GM11168 (cell line): ENCODE results near the gene GPR153.
"Not testable (repeated sequence)": the region's sequence is repeated elsewhere in the genome, so short reads cannot be mapped to it uniquely, and the experiment has no call there.

Experiments used
- in situ Hi-C: fragments of 300-500 bp; cut with MboI; formaldehyde crosslinking; loops from one replicate; pipeline ENCODE4 v1.12.0; 2022; ENCODE audit warnings: low sequenced_read_pairs; ENCODE audit not compliant: unreplicated experiment

Gene GPR153

DNA sequence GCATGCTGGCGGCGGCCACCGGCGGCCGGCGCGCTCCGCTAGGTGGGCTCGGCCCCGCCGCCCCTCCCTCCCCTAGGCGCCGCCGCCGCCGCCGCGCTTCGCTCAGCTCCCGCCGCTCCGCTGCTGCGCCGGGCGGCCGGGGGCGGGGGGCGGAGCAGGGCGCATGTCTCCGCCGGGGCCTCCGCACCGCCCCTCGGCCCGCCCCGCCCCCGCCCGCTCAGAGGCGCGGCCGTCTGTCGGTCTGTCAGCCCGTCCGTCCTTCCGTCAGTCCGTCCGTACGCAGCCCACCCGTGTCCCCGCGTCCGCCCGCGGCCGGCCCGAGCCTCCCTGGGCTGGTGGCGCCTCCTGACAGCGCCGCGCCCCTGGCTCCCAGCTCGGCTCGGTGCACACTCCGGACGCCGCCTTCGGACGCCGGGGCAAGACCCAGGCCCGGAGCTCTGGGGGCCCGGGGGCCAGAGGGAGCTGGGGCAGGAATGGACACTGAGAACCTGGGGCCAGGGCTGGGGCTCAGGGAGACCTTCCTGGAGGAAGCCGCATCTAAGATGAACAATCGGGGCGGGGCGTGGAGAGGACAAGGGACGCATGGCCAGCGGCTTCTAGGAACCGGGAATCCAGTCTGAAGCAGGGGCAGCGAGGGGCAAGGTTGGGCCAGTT is at the start of gene GPR153:
TSS of gene GPR153 (minus strand) at position 138 of the 654 bp plus-strand sequence. CDS start 6,193 bp downstream, outside the sequence.
- in situ Hi-C loops = no loop called here

DNA sequence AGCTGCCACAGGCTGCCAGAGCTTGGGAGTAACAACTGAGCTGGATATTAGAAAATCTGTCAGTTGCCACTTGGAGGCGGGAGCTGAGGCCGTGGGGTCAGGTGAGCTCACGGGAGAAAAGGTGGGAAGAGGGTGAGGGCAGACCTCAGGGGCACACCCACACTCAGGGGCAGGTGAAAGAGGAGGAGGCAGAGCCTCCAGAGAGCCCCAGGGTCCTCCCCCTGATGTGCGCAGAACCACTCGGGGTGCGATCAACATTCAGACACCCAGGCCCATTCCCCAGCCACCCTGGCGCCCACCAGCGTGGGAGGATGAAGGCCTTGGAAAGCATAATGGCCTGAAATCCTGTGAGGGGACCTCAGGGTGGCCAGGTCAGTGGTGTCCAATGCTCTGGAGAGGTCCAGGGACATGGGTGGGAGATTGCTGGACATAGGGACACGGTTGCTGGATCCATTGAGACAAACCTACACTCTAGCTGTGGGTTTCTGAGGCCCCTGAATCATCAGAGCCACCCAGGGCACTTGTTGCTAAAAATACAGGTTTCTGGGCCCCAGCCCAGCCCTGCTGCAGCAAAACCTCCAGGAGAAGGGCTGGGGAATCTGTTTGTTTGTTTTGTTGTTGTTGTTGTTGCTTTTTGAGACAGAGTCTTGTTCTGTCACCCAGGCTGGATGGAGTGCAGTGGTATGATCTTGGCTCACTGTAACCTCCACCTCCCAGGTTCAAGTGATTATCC is 49.4 kb upstream of the GPR153 start:
- in situ Hi-C loops = no loop called here

DNA sequence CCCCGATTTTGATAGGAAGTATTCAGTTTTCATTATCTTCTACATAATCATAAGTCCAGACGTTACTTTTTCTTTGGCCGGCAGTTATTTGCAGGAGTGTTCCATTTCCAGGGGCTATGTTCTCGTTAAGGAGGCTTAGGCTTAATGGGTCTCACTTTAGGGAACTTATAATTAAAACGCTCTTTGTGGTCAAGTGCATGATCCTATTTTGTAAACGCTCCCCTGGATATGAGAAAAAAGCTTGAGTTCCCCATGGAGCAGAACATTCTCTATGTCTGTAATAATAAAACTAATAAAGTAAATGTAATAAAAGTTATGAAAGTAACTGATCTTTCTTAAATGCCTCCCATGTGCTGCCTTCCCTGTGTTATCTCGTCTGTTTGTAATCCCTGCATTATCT is 48.7 kb upstream of the GPR153 start:
- in situ Hi-C loops = no loop called here

DNA sequence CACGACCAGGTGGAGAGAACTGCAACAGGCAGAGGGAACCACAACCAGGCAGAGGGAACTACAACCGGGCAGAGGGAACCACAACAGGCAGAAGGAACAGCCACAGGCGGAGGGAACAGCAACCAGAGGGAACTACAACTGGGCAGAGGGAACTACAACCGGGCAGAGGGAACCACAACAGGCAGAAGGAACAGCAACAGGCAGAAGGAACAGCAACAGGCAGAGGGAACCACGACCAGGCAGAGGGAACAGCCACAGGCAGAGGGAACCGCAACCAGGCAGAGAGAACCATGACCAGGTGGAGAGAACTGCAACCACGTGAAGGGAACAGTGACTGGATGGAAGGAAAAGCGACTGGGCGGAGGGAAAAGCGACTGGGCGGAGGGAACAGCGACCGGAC is 47.6 kb upstream of the GPR153 start:
- in situ Hi-C loops = no loop called here

DNA sequence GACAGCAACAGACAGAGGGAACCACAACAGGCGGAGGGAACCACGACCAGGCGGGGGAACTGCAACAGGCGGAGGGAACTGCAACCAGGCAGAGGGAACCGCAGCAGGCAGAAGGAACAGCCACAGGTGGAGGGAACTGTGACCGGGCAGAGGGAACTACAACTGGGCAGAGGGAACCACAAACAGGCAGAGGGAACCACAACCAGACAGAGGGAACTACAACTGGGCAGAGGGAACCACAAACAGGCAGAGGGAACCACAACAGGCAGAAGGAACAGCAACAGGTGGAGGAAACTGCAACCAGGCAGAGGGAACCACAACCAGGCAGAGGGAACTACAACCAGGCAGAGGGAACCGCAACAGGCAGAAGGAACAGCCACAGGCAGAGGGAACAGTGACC is 46.8 kb upstream of the GPR153 start:
- in situ Hi-C loops = not testable (repeated sequence)

DNA sequence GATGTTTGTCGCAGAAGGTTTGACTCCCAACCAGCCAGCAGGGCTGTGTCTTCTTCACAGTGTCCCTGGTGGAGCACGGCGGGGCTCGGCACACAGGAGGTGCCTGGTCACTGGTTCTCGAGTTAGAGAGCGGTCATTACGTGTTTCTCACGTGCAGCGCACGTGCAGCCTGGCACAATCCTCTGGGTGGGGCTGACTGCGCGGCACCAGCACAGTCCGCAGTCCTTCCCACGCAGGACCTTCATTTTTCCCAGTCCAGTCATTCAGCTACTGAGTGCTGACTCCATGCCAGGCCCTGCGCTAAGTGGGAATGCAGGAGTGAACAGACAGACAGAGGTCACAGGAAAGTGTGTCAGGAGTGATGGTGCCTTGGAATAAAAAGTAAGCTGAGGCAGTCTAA is 46.2 kb upstream of the GPR153 start:
- in situ Hi-C loops = no loop called here

DNA sequence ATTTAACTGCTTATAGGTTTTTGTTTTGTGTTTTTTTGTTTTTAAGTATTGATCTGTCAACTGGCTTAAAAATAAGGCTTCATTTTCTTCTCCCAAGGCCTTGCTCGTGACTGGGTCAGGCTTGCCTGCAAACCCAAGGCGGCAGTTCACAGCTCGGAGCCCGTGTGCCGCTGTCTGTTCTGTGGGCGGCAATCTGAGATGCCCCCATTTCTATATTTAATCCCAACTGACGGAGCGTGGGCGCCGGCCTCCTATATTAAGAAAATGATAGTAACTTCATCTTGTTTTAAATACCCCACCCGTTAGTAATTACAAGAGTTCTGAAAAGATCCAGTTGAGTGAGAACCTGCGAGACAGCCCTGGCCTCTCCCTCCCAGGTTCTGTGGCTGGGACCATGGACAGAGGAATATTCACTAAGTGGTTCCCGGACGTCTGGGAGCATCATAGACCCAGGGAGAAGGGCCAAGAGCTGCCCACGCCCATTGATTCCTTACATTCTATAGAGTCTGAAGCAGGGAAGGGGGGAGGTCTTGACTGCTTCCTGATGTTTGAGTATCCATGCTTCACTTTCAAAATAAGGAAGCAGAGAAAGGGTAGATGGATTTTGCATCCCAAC is 42.6 kb upstream of the GPR153 start:
- in situ Hi-C loops = no loop called here

DNA sequence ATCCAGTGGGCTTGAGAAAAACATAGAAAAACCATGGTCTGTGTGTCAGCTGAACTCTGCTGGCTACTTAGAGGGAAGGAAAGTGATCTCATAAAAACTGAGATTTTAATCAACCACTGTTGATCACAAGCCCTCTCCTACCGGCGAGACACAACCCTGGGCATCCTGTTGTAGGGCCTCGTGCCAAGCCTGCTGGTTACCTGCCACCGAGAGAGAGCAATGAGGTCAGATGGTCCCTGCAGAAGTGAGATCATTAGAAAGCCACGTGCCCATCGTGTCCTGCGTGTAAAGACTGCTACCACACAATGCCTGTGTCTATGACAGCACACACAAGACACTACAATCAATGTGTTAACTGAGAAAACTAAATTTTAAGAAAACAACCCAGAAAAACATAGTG is 41.7 kb upstream of the GPR153 start:
- in situ Hi-C loops = no loop called here

DNA sequence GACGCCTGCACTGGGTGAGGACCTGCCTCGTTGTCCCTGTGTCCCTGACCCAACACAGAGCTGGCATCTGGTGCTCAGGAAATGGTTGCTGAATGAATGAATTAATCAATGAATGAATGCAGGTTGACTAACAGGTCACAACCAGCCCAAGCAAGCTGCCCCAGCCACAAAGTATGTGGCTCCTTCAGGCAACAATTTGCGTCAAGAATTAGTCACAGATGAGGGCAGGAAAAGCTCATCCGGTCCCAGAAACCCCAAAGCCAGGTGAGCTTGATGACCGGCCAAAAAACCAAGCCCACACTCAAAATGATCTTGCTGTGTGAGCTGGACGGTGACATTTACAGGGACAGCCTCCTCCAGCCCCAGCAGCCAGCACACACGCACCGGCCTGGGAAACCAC is 40.6 kb upstream of the GPR153 start:
- in situ Hi-C loops = no loop called here

DNA sequence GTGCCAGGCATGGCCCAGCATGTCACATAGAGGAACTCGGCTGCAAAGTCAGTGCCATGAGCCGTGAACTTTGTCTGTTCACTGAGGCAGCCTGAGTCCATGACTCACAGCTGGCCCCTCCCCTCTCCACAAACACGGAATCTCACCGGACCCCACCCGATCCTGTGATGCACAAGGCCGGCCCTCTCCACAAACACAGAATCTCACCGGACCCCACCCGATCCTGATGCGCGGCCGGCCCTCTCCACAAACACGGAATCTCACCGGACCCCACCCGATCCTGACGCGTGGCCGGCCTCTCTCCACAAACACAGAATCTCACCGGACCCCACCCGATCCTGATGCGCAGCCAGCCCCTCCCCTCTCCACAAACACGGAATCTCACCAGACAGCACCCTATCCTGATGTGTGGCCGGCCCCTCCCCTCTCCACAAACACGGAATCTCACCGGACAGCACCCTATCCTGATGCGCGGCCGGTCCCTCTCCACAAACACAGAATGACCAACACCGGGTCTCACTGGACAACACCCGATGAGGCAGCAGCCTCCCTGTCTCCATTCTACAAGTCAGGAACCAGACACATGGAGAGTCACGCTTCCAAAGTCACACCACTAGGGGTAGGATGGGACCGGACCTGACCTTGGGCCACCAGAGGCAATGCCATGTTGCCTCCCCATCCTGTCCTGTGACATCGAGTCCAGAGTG is 39.6 kb upstream of the GPR153 start:
- in situ Hi-C loops = no loop called here

DNA sequence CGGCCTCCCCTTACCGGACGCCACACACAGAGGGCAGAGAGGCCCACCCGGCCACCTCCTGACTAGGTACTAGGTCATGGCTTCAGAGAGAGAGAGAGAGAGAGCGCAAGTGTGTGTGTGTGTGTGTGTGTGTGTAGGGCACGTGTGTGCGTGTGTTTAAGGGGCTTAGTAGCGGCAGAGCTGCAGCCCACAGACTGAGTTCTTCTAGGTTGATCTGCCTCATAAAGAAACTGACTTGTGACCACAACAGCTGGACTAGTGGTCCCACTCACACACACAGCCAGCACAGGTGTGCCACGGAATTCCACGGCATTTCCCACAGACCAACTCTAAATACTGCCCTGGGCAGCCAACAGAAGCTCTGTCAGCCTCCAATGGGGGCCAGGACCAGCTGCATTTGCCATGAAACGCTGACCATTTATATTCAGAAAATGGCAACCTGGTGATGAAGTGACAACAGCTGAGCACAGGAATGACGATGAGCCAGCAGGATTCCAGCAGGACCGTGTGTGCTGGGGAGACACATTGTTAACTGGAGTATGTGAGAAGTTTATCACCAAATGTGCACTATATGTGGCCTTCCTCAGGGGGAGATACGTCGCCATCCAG is 38.8 kb upstream of the GPR153 start:
- in situ Hi-C loops = no loop called here

DNA sequence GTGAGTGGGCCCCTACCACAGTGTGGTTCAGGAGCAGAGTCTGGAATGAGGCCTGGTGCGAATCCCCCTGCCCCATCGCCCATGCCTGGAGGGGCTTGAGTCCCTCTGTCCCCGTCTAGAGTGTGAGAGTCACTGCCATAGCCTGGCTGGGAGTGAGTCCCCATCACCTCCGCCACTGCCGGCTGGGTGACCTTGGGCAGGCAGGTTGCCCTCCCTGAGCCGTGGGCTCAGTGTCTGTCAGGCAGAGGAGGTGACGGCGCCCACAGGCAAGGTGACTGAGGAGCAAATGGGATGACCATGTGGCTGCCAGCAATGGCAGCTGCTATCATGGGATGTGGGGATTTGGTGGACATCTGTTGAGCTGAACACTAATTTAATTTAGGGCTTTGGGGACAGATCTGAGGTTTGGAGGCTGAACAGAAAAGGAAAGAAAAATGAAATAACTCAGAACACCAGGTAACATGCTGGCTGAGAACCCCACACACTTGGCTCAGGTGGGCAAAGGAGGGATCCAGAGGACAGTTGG is 38.1 kb upstream of the GPR153 start:
- in situ Hi-C loops = no loop called here

DNA sequence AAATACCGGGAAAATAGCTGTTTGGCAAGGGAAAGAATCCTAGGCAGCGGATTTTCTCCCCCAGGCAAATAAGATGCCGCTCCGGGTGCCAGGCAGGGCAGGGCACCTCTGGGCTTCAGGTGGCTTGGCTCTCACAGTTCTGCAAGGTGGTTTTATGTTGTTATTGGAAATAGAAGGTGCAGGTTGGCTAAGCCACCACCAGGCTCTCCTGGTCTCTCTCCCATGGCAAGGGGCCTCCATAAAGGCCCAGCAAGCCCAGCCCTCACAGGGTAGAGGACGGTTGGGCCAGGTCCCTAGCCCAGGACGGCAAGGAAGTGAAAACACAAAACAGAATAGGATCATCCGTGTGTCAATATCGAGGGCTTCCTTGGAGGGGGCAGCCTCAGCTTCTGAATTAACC is 37.6 kb upstream of the GPR153 start:
- in situ Hi-C loops = no loop called here

DNA sequence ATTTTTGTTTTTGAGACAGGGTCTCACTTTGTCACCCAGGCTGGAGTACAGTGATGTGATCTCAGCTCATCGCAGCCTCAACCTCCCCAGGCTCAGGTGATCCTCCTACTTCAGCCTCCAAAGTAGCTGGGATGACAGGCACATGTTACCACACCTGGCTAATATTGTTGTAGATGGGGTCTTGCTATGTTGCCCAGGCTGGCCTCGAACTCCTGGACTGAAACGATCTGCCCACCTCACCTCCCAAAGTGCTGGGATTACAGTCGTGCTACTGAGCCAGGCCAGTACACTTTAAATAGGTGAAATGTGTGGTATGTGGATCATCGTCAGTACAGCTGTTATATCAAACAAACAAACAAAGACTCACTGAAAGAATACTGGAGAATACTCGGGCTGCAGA is 35.0 kb upstream of the GPR153 start:
- in situ Hi-C loops = no loop called here

DNA sequence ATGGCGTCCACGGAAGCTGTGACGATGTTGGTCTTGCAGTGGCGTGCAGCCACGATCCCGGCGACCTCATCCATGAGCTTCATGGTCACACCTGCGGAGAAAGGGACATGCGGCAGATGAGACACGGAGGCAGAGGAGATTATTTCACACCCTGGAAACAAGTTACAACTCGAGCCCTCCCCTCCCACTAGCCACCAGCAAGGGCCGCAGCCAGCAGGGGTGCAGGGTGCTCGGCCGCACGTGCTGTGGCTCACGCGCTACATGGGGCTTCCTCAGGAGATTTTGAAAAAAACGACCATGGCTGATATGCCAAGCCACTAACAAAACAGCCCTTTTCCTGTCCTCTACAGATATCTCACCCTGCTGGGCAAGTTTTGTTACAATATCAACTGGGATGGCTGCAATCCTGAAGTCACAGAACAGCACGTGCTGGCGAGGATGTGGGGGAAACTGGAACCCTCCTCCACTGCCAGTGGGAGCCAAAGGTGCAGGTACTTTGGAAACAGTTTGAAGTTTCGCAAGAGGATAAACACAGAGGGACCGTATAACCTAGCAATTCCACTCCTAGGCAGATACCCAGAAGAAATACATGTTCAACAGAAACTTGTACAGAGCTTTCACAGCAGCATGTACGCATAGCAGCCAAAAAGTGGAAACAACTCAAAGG is 34.1 kb upstream of the GPR153 start:
- in situ Hi-C loops = no loop called here

DNA sequence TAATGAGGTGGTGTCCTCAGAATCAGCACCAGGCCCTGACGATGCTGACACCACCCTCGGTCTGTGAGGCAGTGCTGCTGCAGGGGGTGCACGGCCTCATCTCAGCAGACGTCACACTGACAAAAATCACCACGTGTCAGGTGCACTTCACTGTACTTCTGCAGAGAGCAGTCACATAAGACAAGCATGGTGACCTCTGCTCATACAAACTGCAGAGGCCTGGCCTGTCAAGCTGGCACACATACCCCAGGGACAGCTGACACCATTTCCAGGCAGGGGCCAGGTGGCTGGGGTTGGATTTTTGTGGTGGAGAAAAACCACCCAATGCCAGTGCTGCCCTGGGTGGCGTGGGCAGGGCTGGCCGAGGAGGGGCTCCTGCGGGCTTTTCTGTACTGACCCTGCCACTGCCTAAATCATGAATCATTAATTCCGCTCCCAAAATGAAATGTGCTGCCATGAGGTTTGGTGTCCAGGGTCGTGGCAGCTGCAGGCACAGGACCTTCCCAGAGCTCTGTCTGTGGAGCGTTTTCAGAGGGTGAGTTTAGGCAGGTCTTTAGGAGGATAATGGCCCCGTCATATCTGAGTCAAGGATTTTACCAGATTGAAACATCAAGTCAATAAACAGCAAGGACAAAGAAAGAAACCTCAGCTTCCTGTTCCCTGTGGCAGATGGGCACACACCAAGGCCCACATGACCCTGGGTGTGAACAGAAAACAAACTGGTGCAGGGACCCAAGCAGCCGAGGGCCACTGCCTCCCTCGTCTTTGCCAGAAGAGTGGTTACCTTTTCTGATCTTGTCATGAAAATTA is 33.4 kb upstream of the GPR153 start:
- in situ Hi-C loops = no loop called here

DNA sequence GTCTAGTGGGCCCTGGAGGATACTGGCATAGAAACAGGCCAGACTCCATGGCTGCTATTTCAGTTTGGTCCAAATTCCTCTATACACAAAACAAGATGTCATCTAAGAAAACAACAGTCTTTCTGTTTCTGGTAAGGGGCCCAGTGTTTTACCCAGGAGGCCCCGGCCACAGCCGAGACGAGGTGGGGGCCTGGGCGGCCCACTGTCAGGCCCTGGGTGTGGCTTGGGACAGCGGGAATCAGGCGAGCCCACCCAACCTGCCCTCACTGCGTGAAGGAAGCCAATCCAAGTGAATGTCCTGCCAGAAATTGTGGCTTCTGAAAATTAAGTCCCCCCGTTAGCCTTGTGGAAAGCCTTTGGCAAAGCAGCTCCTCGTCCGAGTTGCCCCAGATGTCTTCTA is 31.2 kb upstream of the GPR153 start:
- in situ Hi-C loops = no loop called here

DNA sequence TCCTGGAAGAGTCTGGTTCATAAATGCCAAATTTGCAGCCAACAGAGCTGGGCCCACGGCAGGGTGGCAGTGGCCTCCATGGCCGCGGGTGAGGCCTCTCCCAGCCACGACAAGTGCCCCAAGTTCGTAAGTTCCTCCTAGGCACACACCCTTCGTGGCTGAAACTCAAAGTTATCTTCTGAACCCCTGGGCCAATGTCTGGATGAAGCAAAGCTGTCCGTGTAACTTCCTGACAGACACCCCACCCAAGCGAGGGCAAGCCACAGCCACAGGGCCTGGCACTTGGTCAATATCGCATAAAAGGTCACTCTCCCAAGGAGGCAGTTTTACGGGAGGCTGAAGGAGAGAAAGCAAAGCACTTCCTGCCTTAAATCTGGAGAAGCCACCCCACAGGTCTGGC is 27.8 kb upstream of the GPR153 start:
- in situ Hi-C loops = no loop called here

DNA sequence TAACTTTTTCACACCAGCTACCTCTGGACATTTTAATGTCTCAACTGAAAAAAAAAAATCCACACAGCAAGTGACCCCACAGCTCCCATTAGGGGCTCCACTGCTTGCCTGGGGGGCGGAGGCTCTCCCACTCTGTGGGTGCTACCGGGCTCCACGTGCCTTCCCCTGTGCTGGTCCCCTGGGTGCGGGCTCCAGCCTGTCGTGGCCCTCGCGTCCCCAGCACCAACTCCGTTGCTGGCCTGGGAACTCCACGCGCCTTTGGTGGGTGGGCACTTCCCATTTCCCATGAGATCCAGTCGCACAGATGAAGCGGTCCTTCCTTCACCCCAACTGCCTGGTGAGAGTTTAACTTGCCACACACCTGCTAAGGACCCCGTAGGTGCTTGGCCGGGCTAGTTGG is 27.1 kb upstream of the GPR153 start:
- in situ Hi-C loops = no loop called here
